ENCODE data around the gene NKD1.
"Not testable (repeated sequence)": the region's sequence is repeated elsewhere in the genome, so short reads cannot be mapped to it uniquely, and the experiment has no call there.

The NKD1 gene

DNA sequence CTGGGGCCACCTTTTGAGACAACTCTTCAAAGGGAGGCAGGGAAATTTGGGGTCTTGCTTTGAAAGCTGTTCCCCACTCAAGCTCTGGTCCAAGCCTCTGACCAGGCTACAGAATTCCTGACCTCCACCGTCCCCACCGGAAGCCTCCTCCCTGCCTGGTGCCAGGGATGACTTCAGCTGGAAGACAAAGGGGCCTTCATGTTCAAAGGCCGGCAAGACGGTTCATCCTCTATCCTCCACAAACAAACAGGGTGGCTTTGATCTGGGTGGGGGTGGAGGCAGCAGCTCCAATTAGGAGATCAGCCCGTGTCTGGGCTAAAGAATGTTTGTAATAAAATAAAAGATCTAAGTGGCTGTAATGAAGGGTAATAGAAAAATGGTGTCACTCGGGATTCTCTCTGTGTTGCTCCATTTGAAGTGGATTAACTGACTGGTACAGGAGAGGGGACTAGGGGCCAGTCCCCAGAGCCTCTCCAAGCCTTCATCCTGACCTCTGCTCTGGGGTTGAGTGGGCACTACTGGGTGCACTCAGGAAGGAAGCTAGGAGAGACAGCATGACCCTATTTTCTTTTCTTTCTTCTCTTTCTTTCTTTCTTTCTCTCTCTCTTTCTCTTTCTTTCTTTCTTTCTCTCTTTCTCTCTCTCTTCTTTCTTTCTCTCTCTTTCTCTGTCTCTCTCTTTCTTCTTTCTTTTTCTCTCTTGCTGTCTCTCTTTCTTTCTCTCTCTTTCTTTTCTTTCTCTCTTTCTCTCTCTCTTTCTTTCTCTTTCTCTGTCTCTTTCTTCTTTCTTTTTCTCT, 27.5 kb upstream of the NKD1 start:
- DNase-seq, result no peak

DNA sequence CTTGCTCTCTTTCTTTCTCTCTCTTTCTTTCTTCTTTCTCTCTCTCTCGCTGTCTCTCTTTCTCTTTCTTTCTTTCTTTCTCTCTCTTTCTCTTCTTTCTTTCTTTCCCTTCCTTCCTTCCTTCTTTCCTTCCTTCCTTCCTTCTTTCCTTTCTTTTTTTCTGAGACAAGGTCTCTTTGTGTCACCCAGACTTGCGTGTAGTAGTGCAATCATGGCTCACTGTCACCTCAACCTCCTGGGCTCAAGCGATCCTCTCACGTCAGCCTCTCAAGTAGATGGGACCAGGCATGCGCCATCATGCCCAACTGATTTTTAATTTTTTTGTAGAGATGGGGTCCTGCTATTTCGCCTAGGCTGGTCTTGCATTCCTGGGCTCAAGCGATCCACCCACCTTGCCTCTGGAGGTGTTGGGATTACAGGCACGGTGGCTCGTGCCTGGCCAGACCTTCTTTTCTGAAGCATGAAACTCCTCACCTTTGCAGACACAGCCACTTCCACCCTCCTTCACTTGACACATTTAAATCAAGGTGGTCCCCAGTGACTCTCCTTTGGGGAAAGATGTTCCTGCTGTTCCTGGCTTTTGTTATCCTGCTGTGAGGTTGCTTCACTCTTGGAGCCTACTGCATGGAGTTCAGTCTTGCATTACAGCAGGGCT, 26.8 kb upstream of the NKD1 start:
- no peak for DNase-seq

DNA sequence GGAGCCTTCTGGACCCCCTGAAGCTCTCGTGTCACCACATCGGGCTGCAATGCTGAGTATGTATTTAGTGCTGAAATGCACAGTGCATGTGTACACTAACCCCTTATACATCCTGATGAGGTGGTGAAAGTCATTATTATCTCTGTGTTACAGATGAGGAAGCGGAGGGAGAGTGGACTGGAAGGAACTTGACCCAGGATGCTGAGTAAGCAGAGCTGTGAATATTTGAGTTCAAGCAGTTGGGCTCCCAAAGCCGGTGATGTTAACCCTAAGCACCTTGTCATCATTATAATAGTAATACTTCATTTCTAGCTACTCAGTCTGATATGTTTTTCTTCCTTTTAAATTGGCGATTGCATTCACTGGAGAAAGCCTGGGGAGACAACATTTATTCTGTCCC, 25.9 kb upstream of the NKD1 start:
- DNase-seq, result no peak

DNA sequence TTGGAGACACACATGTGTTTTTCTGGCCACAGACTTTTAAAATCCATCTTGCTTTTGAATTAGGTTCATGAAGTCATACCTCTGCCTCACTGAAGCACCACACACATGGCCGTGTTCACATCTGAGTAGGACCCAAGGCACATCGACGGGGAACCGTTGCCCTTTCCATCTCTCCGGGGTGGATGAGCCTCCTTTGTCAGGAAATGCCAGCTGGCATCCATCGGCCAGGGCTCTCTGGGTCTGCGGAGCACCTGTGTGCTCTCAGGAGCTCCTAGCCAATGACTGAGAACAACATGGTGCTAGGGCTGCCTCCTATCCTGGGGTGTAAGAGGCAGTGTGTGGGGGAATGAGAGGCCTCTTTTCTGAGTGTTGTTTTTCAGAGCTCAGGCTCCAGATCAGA, 24.5 kb upstream of the NKD1 start:
- no peak for DNase-seq

DNA sequence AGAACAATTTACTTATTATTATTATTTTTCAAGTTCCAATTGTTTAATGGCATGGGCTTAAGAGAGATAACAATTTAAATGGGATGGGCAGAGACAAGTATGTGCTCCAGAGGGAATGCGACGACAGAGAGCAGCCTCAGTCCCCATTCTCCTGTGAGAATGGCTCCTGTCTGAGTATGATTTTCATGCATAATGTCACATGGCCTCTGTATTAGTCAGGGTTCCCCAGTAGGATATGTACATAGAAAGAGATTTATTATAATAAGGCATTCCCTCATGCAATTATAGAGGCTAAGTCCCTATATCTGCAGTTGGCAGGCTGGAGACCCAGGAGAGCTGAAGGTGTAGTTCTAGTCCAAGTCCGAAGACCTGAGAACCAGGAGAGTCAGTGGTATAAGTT, 22.9 kb upstream of the NKD1 start:
- no peak for DNase-seq

DNA sequence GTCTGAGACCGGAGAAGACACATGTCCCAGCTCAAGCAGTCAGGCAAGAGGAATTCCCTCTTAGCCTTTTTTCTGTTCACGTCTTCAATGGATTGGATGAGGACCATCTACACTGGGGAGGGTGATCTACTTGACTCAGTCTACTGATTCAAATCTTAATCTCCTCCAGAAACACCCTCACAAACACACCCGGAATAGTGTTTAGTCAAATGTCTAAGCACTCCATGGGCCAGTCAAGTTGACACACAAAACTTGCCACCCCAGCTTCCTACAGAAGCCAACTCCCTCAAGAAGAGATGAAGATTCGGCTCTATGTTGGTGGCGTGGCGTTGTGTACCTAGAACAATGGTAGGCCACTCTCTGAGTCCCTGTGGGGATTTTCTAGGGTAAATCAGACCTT, 22.5 kb upstream of the NKD1 start:
- DNase-seq, result no peak

DNA sequence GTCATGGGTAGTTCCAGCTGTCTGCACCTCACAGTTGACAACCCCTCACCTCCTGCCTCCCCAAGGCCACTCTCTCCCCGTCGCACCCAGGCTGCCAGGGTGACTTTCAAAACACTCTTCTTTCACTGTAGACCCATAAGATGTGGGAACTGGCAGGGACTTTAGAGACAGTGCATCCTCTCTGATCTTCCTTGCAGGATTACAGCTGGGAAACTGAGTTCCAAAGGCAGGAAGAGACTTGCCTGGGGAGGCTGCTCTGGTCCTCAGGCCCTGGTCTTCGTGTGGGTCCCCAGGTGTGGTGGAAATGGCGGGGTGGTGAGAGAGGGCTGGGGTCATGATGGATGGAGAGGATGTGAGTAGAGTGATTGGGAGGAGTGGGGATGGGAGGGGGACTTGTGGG, 21.9 kb upstream of the NKD1 start:
- no peak for DNase-seq

DNA sequence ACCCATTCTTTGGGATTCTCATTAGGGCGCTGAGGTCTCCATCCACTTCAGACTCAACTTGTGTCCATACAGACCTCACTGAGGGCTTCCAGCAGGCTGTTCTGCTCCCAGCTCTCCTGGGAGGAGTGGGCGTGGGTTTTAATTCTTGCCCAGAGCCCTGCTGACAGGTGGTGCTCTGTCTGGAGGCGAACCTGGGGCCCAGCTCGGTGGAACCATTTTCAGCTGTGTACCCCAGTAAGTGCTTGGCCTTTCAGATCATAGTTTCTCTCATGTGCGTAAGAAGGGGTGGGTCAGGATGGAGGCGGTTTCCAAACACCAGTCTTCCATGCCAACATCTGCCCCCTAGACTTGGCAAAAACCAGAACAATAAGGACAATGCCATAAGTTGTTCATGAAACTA, 21.4 kb upstream of the NKD1 start:
- no peak for DNase-seq

DNA sequence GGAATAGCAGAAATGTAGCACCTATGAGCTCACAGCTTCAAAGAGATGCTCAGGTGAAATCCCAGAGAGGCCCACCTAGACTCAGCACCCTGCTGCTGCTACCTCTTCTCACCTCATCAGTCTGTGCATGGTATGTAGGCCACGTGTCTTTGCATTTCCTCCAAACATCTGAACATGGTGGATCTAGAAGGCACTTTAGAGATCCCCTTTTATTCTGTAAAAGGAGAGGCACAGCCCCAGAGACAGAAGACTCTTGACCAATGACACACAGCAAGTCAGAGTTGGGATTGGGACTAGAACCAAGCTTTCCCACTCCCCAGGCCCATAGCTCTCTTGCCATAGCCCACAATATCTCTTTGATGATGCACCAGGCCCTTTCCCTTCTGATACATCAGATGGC, 19.4 kb upstream of the NKD1 start:
- DNase-seq, result no peak

DNA sequence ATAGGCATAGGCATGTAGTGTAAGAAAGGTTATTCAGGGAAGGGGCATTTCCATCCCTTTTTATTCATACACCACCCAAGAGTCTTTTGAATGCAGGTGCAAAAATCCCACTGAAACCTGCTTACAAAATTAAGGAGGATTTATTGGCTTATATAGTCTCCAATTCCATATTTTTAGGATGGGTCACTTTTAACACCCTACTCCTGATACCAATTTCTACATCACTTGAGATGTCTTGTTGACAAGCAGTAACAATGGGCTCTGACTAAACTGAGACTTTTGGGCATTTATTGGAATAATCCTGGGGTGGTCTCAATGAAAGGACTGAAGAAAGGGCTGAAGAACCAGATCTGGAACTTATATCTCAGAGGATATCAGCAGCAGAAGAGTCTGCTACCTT, 18.9 kb upstream of the NKD1 start:
- DNase-seq, result no peak

DNA sequence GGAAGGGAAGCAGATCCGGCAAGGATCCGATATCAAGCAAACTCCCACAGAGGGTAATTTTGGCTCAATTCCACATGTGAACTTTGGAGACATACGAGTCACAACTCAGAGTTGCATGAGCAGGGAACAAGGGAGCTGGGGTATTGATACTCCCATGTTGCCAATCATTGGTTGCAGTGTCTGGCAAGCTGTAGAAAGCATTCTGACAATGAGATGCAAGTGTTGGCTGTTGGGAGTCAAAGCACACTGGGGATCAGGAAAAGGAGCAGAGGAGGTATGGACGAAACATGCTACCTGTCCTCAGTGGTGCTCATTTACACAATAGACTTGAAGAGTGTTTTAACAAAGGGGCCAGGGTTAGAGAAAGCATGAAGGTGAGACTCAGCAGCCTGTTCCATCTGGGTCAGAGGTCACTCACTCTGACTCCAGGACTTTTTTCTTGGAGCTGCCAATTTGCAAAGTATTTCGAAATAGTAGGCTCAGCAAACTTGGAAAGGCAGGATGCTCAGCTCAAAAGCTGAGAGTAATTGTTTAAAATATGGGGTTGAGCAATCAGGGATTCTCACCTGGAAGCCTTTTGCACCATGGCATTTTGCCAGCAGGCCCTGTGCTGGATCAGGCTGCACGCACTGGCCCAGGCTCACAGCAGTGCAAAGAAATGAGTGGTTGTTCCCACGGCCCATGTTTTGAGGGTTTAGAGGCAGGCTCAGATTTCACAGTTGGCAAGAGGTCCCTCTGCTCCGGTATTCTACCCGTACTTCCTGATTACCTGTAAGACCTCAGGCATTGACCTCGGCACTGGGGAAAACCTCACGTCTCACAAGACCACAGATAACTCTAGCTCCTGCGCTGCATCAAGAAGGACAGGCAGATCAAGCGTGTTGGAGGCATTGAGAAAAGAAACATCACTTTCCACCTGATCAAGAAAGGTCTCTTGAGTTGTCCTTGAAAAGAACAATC, 17.6 kb upstream of the NKD1 start:
- DNase-seq, result peak; percentile 18

DNA sequence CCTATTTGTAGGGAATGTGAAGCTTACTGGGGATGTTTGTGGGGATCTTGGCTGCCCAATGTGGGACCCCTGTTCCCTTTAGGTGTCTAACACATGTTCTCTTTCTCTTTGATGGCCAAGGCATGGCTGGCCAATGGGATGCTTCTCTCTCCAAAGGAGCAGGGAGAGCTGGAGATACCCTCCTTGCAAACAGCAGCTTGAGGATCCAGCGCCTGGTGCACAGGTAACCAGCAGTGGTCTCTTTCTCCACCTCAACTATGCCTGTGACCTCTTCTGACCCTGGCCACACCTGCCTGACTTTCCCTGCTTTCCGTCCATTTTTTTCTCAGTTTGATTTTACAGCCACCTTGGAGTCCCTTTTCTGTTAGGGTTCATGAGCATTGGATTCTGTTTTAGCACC, 16.8 kb upstream of the NKD1 start:
- no peak for DNase-seq

DNA sequence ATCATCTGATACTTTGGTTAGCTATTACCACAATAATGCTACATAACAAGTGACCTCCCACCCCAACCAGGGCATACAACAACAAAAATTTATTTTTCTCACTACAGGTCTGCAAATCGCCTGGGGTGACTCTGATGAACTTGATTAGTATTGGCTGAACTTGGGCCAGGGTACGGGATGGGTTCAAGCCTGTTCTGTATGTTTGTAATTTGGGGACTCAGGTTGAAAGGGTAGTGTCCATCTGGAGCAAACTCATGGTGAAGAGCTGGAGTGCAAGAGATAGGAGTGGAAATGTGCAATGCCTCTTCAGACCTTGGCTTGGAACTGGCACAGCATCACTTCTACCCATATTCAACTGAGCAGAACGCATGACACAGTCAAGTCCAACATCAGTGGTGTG, 16.3 kb upstream of the NKD1 start:
- DNase-seq, result no peak

DNA sequence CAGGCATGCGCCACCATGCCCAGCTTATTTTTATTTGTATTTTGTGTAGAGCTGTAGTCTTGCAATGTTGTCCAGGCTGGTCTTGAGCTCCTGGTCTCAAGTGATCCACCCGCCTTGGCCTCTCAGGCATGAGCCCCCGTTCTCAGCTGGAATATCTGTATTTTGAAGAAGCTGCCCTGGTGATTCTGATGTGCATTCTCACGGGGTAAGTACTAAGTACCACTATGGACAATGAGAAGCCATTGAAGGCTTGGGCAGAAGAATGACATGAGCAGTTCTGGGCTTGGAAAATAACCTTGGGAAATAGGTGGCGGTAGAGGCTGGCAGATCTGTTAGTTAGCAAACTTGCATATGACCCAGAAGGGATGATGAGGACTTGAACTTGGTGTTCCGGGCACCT, 15.6 kb upstream of the NKD1 start:
- DNase-seq, result no peak

DNA sequence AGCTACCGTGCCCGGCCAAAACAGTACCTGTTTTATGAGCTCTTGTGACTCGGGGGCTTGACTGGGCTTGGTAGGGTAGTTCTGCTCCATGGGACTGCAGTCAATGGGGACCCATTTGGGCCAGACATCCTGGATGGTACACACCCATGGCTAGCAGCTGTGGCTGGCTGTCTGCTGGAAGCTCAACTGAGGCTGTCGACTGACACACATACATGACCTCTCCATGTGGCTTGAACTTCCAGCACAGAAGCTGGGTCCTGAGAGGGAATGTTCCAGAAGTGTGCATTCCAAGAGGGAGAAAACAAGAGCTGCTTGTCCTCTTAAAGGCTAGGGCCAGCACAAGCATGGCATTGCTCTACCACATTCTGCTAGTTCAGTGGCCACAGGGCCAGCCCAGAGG, 14.9 kb upstream of the NKD1 start:
- no peak for DNase-seq

DNA sequence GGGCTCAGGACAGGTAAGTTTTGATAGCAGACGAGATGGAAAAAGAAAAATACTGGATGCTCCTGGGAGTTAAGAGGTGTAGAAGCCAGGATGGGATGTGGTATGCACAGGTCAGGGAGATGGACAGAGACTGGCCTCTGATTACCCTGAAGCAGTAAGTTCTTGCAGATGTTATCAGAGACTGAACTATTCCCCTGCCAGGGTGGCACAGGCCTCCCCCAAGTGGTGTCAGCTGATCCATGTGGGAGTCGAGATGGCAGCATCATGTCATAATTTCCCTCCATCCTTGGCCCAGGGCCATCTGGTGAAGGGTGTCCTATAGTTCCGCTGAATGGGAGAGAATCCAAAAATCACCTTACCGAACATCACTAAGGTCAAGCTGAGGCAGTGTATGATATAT, 14.1 kb upstream of the NKD1 start:
- DNase-seq, result no peak

DNA sequence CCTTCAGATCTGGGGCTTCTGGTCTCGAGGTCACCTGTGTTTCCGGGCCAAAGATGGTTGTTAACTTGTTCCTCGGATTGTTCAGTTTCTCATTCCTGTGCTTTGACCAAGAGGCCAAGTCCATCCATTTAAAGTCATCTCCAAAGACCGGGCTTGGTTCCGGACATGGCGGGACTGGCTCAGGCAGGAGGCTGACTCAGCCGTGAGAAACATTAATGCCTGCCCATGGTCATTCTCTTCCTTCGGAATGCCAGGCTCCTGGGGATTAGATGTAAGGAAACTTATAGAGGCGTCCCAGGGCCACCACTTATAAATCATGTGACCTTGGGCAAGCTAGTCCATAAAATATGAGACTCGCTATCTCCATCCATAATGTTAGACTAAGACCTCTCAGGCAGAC, 13.6 kb upstream of the NKD1 start:
- DNase-seq, result no peak

DNA sequence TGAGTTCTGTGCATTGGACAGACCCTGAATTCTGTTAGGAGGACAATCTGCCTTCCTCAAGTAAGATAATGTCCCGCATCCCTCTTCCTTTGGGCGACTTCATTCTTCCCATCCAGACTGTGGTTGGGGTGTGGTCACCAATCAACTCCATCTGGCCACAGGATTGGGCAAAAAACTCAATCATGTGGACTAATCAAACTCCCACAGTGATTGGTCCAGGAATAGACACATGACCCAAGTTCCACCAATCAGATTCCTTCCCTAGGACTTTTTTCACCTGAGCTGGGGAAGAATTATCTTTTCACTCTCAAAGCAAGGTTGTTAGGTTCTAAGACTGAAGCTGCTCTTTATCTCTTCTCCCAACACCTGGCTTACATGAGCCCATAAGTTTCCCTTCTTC, 13.2 kb upstream of the NKD1 start:
- no peak for DNase-seq

DNA sequence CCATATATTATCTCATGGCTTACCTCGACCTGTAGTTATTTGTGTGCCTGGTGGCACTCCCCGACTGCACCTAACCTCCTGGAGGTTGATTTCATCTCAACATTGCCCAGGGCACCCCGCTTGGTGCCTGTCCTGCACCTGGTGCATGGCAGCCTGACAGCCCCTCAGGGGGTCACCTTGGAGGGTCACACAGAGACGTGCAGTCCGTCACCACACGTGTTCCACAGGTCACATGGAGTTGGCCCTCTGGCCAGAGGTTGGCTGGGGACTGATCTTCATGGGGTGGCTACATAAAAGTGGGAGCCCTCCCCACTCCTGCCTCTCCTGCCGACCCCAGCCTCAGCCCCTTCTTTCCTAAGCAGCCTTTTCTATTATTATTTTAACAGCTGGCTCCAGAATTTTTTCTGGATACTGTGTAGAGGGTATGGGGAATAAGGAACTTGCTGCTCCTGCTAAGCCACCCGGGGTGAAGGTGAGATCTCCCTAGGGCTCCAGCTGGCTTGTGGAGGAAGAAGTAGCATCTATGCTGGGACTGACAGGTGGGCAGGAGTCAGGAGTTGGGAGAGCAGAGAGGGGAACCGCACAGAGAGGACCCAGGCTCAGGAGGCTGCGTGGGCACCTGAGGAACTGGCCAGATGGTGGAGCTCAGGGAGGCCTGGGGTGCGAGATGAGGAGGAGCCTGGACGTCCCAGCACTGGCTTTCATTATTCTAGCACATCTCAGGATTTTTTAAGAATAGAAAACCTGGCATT, 12.5 kb upstream of the NKD1 start:
- DNase-seq, result no peak

DNA sequence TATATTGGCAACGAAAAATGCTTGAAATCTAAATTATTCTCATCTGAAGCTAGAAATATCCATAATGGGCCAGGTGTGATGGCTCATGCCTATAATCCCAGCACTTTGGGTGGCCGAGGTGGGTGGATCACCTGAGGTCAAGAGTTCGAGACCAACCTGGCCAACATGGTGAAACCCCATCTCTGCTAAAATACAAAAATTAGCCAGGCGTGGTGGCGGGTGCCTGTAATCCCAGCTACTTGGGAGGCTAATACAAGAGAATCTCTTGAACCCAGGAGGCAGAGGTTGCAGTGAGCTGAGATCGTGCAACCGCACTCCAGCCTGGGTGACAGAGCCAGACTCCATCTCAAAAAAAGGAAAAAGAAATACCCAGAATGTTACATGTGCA, 11.9 kb upstream of the NKD1 start:
- DNase-seq, result not testable (repeated sequence)

DNA sequence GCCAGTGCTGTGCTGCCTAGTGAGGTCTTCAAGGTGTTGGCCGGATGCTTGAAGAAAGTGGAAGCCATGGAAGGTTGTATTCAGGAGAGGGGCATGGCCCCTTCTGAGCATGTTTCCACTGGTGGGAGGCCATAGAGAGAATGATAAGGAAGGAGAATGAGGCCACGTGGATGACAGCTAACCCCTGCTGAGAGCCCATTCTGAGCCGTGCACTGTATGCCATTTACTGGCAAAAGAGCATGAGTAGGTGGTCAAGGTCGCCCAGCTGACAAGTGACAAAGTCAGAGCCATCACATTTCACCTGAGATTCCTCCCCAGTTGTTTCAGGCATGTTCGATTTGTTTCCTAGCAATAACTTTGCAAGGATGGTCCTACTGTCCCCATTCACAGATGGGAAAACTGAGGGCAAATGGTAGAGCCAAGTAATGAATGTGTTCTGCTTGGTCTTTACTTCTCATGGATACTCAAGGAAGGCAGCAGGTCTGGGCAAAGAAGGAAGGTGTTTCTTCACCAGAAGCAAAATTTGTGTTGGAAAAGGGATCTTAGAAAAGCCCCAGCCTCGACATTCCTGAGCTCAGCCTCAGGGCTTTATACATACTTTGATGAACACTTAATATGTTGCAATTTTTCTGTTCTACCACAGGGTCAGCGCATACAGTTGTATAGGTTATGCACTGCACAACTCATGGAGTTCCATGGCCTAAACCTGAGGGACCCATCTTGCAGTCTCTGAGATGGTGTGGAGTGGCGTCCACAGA, 10.5 kb upstream of the NKD1 start:
- DNase-seq, result no peak

DNA sequence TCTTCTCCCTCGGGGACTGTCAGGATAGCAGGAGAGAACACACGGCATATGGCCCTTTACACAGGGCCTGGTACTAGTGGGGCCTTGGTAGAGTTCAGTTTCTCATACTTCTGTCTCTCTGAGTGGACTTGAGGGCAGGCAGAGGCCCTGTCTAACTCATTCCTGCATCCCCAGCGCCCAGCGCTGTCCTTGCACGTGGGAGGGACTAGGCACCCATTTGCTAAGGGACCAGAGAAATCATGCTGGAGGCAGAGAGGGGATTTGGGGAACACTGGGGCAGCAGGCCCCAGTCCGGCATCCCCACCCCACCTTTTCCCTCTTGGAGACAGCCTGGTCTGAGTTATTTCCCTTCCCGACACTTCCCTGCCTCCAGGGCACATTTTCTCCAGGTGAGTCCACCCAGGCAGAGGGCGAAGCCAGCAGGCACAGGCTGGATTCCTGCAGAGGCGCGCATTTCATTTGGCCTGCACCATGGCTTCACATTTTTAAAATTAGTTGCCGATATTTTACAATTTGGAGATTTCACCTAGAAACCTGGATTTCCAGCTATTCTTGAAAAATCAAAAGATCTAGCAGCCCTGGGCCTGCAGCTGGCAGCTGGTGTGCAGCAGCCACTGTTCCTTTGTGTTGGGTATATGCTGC, 9.7 kb upstream of the NKD1 start:
- no peak for DNase-seq
